ENCODE data around the gene WDR91. TPM values are rescaled to one million over a fixed set of nuclear protein-coding genes. Genes with fewer than 3 reads are reported as not detected.

Gene WDR91
- total RNA-seq, 1 donor from 2014 or later: 30.0 TPM

GRCh38 chr7:135154734-135155133 lies 56.6 kb downstream of the WDR91 start:
- DNase-seq: no peak
- H3K4me3 ChIP-seq: no peak overlapping the region
- H3K27me3 ChIP-seq: no peaks in the 10 kb centered on the region
- TF ChIP-seq CTCF (IDR thresholded peaks at IDR 0.05): no peak
- peaks cover 25% of the 10 kb centered on the region for H3K4me1 ChIP-seq
- H3K9me3 ChIP-seq: peaks cover 7% of the 10 kb centered on the region
- no peak for ATAC-seq
- intact Hi-C loops (cut with DNase I): no loop called here
- H3K36me3 ChIP-seq: no peaks in the 10 kb centered on the region
- no peak overlapping the region for H3K27ac ChIP-seq

GRCh38 chr7:135152442-135152841 lies 58.9 kb downstream of the WDR91 start:
- no peak for TF ChIP-seq CTCF (IDR thresholded peaks at IDR 0.05)
- intact Hi-C loops (cut with DNase I): no loop called here
- Histone ChIP-seq H3K27ac (no peak overlapping the region), H3K27me3 (no peaks in the 10 kb centered on the region), H3K36me3 (no peaks in the 10 kb centered on the region), H3K4me1 (peaks cover 29% of the 10 kb centered on the region), H3K9me3 (peaks cover 7% of the 10 kb centered on the region), H3K4me3 (no peak overlapping the region)
- ATAC-seq: no peak
- no peak for DNase-seq

GRCh38 chr7:135151533-135151932 lies 59.8 kb downstream of the WDR91 start:
- TF ChIP-seq CTCF (IDR thresholded peaks at IDR 0.05): no peak
- H3K4me3 ChIP-seq: no peak overlapping the region
- peaks cover 7% of the 10 kb centered on the region for H3K9me3 ChIP-seq
- H3K4me1 ChIP-seq: peaks cover 38% of the 10 kb centered on the region
- ATAC-seq: peak; percentile 82
- no peaks in the 10 kb centered on the region for H3K36me3 ChIP-seq
- intact Hi-C loops (cut with DNase I): no loop called here
- peak overlapping the region; percentile 96 for H3K27ac ChIP-seq
- no peaks in the 10 kb centered on the region for H3K27me3 ChIP-seq
- no peak for DNase-seq

- peak overlapping the region; percentile 96 for H3K27ac ChIP-seq
- H3K4me1 ChIP-seq: peaks cover 42% of the 10 kb centered on the region
These were observed 60.2 kb downstream of the WDR91 start for GRCh38 chr7:135151132-135151531.

GRCh38 chr7:135150072-135150782 lies 61.1 kb downstream of the WDR91 start:
- ATAC-seq: peak; percentile 26
- H3K9me3 ChIP-seq: no peaks in the 10 kb centered on the region
- H3K4me3 ChIP-seq: peak overlapping the region; percentile 61
- no peaks in the 10 kb centered on the region for H3K27me3 ChIP-seq
- peaks cover 43% of the 10 kb centered on the region for H3K4me1 ChIP-seq
- DNase-seq: no peak
- no peaks in the 10 kb centered on the region for H3K36me3 ChIP-seq
- peak overlapping the region; percentile 96 for H3K27ac ChIP-seq
- intact Hi-C loops (cut with DNase I): no loop called here
- TF ChIP-seq CTCF (IDR thresholded peaks at IDR 0.05): no peak

More at GRCh38 chr7:135151132-135151531, 60.2 kb downstream of the WDR91 start:
- no peak for TF ChIP-seq CTCF (IDR thresholded peaks at IDR 0.05)
- H3K27me3 ChIP-seq: no peaks in the 10 kb centered on the region
- peaks cover 4% of the 10 kb centered on the region for H3K9me3 ChIP-seq
- intact Hi-C loops (cut with DNase I): no loop called here
- DNase-seq (no peak), ATAC-seq (no peak)
- no peak overlapping the region for H3K4me3 ChIP-seq
- H3K36me3 ChIP-seq: no peaks in the 10 kb centered on the region

All from upper lobe of right lung (tissue), 1 donor.